Measurements from ENCODE around the gene MPST.
A peak's percentile ranks its signal among the peaks of the same experiment; 100 is the strongest.

MPST gene

DNA sequence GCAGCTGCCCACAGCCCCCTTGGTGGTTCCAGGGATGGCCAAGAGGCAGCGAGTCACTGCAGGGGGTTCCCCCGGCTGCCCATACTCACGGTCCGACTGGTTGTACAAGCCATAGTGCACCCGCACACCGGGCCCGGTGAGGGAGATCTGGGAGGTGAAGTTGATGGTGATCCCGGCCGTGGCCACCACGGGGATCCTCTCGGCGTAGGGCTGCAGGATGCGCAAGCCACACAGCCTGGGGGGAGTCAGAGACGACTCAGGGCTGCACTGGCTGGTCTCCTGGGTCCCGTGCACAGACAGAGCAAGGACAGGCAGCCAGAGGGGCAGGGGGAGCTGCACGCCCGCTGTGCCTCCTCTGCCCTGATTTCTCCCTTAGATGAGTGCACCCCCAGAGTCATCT is 55.5 kb downstream of the MPST start:
- no peak for FAIRE-seq
- no peak for DNase-seq (ENCODE audit: insufficient read length, low spot score)

GRCh38 chr22:37075822-37076433 is 56.4 kb downstream of the MPST start:
- no peak for FAIRE-seq
- no peak for DNase-seq (ENCODE audit: insufficient read length, low spot score)

DNA sequence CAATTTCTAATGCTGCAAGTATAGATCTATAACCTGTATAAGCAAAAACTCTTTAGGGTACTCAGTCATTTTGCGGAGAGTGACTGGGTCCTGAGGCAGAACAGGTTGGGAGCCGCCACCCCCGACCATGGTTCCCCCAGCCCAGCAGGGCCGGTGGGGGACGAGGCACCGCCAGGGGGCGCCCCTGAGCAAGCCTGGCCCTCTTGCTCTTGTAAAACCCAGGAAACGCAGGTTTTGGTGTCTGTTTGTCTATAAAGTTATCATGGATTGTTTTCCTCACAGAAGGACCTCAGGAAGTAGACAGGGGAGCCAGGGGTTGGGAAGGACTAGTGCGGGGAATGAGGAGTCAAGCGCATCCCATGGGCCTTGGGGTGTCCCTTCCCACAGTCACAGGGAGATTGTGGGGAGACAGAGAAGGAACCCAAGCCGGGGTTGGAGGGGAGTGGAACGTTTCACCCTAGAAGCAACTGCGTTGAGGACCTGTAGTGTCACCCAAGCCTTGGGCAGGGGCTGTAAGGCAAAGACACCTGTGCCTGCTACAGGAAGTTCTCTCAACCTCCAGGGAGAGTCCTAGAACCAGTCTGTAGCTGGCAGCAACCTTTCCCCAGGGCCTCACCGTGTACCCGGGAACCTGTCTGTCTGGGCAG is 58.4 kb downstream of the MPST start:
- DNase-seq (ENCODE audit: insufficient read length, low spot score) (peak; percentile 90), FAIRE-seq (peak; percentile 72)

GRCh38 chr22:37079158-37079557 is 59.6 kb downstream of the MPST start:
- DNase-seq (ENCODE audit: insufficient read length, low spot score), result no peak
- no peak for FAIRE-seq
